GM18867 (cell line): ENCODE data around the gene SHISA2.

ENCODE experiments used
- ATAC-seq: cut with Tn5 transposase; IDR thresholded peaks from one replicate; pipeline ENCODE4 v1.9.1; 2021; ENCODE audit warnings: mild to moderate bottlenecking, moderate library complexity; ENCODE audit not compliant: unreplicated experiment

The SHISA2 gene

GRCh38 chr13:26019881-26020870 lies 31.6 kb downstream of the SHISA2 start:
- ATAC-seq: no peak

- no peak for ATAC-seq
Observed at GRCh38 chr13:26019251-26019650, 32.6 kb downstream of the SHISA2 start.

GRCh38 chr13:26017932-26018665 lies 33.7 kb downstream of the SHISA2 start:
- ATAC-seq: no peak

GRCh38 chr13:26017196-26017921 lies 34.5 kb downstream of the SHISA2 start:
- ATAC-seq: no peak

- no peak for ATAC-seq
Observed at GRCh38 chr13:26016189-26016588, 35.6 kb downstream of the SHISA2 start.

GRCh38 chr13:26015271-26016125 lies 36.3 kb downstream of the SHISA2 start:
- no peak for ATAC-seq

- no peak for ATAC-seq
Observed at GRCh38 chr13:26012995-26013394, 38.8 kb downstream of the SHISA2 start.

- no peak for ATAC-seq
Observed at GRCh38 chr13:26011996-26012821, 39.6 kb downstream of the SHISA2 start.

GRCh38 chr13:26011208-26011573 lies 40.6 kb downstream of the SHISA2 start:
- no peak for ATAC-seq

GRCh38 chr13:26010487-26011207 lies 41.2 kb downstream of the SHISA2 start:
- no peak for ATAC-seq

GRCh38 chr13:26007261-26008125 lies 44.3 kb downstream of the SHISA2 start:
- ATAC-seq: no peak
